ENCODE results near the gene TECTB.

The TECTB gene

DNA sequence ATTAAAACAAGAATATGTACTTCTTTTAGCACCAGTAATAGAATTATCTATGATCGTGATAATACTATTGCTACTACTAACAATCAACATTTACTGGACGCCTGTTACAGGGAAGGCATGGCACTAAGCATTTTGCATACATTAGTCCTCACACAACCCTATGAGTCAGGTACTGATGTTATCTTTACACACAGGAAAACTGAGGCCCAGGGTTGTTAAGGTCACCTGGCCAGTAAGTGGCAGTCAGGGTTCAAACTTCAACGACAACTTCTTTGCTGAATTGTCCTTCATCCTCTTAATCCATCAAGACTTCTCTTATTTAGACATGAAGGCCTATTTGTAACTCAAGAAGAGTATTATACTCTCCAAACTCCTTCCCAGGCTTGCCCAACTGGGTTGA lies 48.8 kb downstream of the TECTB start:
- ATAC-seq (replicated peaks; ENCODE audit: extremely low read depth, poor library complexity, severe bottlenecking) (no peak), DNase-seq (ENCODE audit: low spot score in 2 of 2) (no peak)
- H3K27ac Mint-ChIP-seq (ENCODE audit: low read depth), result no peak overlapping the region
- peaks cover 30% of the 10 kb centered on the region for H3K27me3 Mint-ChIP-seq
- H3K4me1 Mint-ChIP-seq, result peaks cover 6% of the 10 kb centered on the region
- no peaks in the 10 kb centered on the region for H3K36me3 Mint-ChIP-seq (ENCODE audit: insufficient read depth)
- H3K9me3 Mint-ChIP-seq, result no peaks in the 10 kb centered on the region
- H3K4me3 Mint-ChIP-seq, result no peak overlapping the region

DNA sequence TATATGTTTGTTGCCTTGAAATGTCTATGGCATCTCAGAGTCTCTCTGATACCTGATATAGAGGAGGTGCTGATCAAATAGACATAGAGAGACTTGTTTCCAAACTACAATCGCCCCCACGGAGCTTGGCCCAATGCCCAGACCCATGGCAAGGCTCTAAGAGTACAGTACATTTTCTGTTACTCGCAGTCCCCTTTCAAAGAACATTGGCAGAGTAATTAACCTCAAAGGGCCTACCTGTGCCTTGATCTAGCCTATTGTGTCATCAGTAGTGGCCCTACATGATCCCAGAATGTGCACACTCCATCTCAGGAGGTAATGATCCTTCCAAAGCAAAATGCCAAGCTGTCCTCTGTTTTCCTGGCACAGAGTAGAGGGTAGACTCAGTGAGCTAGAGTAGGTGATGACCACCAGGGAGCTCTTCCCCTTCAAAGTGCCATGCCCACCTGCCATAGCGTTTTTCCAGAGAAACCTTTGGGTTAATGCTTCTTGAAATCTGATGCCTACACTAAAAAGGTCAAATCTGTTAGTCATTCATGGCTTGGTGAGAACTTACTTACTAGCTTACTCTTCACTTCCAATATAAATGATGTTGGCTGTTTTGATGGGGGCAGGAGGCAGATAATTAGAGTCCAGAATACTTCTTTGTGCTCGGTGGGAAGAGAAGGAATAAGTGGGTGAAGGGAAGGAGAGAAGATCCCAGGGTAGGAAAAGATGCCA lies 49.5 kb downstream of the TECTB start:
- Mint-ChIP-seq H3K36me3 (ENCODE audit: insufficient read depth) (no peaks in the 10 kb centered on the region), H3K4me1 (peaks cover 6% of the 10 kb centered on the region), H3K27ac (ENCODE audit: low read depth) (no peak overlapping the region), H3K4me3 (no peak overlapping the region), H3K9me3 (no peaks in the 10 kb centered on the region), H3K27me3 (peaks cover 30% of the 10 kb centered on the region)
- ATAC-seq (replicated peaks; ENCODE audit: extremely low read depth, poor library complexity, severe bottlenecking) (no peak), DNase-seq (ENCODE audit: low spot score in 2 of 2) (no peak)

DNA sequence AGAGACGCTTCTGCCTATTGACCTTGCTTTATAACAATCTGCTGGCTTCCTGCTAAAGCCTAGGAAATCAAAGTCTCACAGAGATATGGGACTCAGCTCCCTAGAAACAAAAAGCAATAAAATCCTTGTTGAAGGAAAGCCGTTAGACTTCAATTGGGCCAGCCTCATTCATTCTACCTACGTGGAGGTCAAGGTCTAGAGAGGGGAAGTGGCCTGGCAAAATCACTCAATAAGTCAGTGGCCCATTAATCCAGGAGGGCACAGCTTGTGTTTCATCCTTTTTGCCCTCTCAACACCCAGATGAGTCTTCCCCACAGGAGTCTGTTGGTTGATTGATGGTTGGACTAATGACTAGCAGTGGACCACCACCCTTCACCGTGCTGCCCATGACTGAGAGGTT lies 50.3 kb downstream of the TECTB start:
- no peak for ATAC-seq (replicated peaks; ENCODE audit: extremely low read depth, poor library complexity, severe bottlenecking)
- no peak for DNase-seq (ENCODE audit: low spot score in 2 of 2)
- Mint-ChIP-seq H3K9me3 (no peaks in the 10 kb centered on the region), H3K4me3 (no peak overlapping the region), H3K27ac (ENCODE audit: low read depth) (no peak overlapping the region), H3K4me1 (peaks cover 6% of the 10 kb centered on the region), H3K27me3 (peaks cover 28% of the 10 kb centered on the region), H3K36me3 (ENCODE audit: insufficient read depth) (no peaks in the 10 kb centered on the region)

DNA sequence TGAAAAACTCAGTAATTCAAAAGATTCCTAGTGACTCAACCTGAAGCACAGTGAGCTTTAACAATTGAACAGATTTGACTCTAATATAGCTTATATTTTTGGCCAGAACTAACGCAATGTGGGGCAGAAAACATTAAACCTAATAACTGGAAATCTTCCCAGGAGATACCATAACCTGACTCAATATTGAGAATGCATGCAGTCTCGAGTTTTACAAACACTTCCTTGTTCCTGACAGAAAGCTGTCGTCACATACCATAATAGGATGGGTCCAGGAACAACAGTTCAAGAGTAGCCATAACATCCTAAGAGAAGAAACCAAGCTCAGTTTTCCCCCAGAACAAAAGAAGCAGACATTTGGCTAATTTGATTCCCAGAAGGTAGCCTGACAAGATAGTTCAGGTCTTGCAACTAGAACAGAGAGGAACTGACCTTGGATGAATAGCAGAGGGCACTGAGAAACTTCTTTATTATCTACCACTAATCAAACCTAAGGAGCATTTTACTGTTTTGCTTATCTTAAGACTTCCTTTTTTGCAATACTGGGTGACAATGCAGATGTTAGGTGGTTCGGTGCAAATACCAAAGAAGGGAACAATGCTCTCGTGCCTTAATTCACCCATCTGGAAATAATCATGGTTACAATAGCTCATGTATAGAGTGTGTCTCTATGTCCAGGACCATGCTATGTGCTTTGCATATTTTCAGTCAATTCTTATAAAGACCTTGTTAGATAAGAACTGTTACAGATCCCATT lies 52.1 kb downstream of the TECTB start:
- Mint-ChIP-seq H3K27me3 (peaks cover 20% of the 10 kb centered on the region), H3K9me3 (no peaks in the 10 kb centered on the region), H3K4me1 (peaks cover 6% of the 10 kb centered on the region), H3K27ac (ENCODE audit: low read depth) (no peak overlapping the region), H3K36me3 (ENCODE audit: insufficient read depth) (no peaks in the 10 kb centered on the region), H3K4me3 (no peak overlapping the region)
- DNase-seq (ENCODE audit: low spot score in 2 of 2), result peak in 1 of 2 donors; percentile 2
- no peak for ATAC-seq (replicated peaks; ENCODE audit: extremely low read depth, poor library complexity, severe bottlenecking)

GRCh38 chr10:112335868-112336265 lies 52.7 kb downstream of the TECTB start:
- ATAC-seq (replicated peaks; ENCODE audit: extremely low read depth, poor library complexity, severe bottlenecking) (no peak), DNase-seq (ENCODE audit: low spot score in 2 of 2) (peak in 1 of 2 donors; percentile 5)
- peaks cover 6% of the 10 kb centered on the region for H3K4me1 Mint-ChIP-seq
- H3K27me3 Mint-ChIP-seq, result peaks cover 20% of the 10 kb centered on the region
- H3K9me3 Mint-ChIP-seq, result no peaks in the 10 kb centered on the region
- H3K36me3 Mint-ChIP-seq (ENCODE audit: insufficient read depth), result no peaks in the 10 kb centered on the region
- no peak overlapping the region for H3K27ac Mint-ChIP-seq (ENCODE audit: low read depth)
- no peak overlapping the region for H3K4me3 Mint-ChIP-seq

DNA sequence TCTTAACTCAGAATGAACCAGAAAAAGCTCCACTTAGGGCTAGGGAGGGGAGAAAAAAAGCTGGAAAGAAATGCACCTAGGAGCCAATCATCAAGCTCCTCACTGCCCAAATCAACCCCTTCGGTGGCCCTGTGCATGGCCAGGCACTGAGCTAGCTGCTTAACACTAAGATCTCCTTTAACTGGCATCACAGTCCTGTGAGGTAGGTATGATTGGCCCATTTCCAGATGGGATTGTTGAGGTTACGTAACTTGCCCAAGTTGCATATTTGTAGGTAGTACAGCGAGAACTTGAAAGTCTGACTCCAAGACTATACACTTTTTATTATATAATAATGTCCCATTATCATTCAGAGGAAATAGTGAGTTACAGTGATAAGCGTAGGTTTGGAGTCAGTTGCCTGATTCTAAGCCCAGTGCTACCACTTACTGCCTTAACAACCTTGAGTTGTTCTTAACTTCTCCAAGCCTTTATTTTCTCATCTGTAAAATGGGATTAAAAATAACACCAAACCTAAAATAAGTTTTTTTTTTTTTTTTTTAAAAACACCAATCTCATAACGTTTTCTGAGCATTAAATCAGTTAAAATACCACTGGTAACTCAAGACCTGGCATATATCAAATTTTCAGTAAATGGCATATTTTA lies 53.5 kb downstream of the TECTB start:
- peaks cover 6% of the 10 kb centered on the region for H3K4me1 Mint-ChIP-seq
- DNase-seq (ENCODE audit: low spot score in 2 of 2), result no peak
- no peak overlapping the region for H3K4me3 Mint-ChIP-seq
- no peaks in the 10 kb centered on the region for H3K36me3 Mint-ChIP-seq (ENCODE audit: insufficient read depth)
- H3K27ac Mint-ChIP-seq (ENCODE audit: low read depth), result no peak overlapping the region
- H3K27me3 Mint-ChIP-seq, result peaks cover 20% of the 10 kb centered on the region
- H3K9me3 Mint-ChIP-seq, result no peaks in the 10 kb centered on the region
- ATAC-seq (replicated peaks; ENCODE audit: extremely low read depth, poor library complexity, severe bottlenecking), result no peak

DNA sequence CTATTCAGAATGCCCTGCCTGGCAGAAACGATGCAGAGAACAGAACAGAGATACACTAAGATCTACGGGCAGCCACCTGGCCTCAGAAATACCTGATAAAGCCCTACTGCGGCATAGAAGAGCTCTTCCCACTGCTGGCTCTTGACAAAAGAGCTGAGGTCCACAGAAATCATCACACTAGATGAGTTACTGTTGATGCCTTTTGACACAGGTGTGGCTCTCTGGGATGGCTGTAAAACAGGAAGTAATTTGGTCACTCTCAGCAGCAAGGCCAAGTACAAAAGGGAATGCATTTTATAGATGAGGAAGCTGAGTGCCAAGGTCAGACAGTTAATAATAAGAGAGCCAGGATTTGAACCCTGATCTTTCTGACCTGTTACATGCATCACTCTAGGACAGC lies 55.8 kb downstream of the TECTB start:
- peaks cover 6% of the 10 kb centered on the region for H3K4me1 Mint-ChIP-seq
- no peaks in the 10 kb centered on the region for H3K9me3 Mint-ChIP-seq
- H3K4me3 Mint-ChIP-seq, result no peak overlapping the region
- DNase-seq (ENCODE audit: low spot score in 2 of 2) (peak in 1 of 2 donors; percentile 4), ATAC-seq (replicated peaks; ENCODE audit: extremely low read depth, poor library complexity, severe bottlenecking) (no peak)
- H3K27me3 Mint-ChIP-seq, result peaks cover 20% of the 10 kb centered on the region
- no peaks in the 10 kb centered on the region for H3K36me3 Mint-ChIP-seq (ENCODE audit: insufficient read depth)
- H3K27ac Mint-ChIP-seq (ENCODE audit: low read depth), result no peak overlapping the region

- DNase-seq (ENCODE audit: low spot score in 2 of 2) (no peak), ATAC-seq (replicated peaks; ENCODE audit: extremely low read depth, poor library complexity, severe bottlenecking) (no peak)
- H3K36me3 Mint-ChIP-seq (ENCODE audit: insufficient read depth), result no peaks in the 10 kb centered on the region
- peaks cover 11% of the 10 kb centered on the region for H3K4me1 Mint-ChIP-seq
- H3K27ac Mint-ChIP-seq (ENCODE audit: low read depth), result no peak overlapping the region
- H3K9me3 Mint-ChIP-seq, result no peaks in the 10 kb centered on the region
- H3K27me3 Mint-ChIP-seq, result peaks cover 18% of the 10 kb centered on the region
- H3K4me3 Mint-ChIP-seq, result no peak overlapping the region
Measured at GRCh38 chr10:112340601-112341000, 57.4 kb downstream of the TECTB start.

DNA sequence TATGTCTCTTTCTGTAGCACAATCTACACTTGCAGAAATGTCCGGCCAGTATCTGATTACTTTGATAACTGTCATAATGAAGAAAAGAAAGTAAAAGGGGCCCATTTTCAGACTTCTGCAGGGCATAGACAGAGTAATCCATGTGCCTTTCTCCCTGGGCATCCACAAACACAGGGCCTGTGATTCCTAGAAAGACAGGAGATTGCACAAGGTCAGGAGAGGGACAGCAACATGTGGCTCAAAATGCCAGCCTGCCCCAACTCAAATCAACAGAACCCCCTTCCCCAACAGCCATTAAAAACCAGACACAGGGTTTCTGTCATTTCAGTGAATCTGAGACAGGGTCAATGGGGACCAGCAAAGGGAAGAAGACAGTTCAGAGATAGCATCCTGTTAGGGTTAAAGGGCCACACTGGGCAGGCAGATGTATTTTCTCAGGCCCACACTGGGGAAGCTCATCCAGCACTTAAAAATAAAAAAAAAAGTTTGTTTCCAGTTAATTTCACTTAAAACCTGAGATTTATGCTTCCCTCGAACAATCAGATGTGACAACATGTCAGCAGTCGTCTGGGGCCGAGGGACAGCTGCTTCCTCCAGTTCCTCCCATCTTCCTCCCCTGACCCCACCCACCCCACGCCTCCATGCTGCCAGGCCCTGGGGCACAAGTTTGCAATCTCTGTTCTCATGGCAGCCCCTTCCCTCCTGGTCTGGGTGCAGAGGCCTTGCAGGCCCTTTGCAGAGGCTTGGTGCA lies 60.0 kb downstream of the TECTB start:
- Mint-ChIP-seq H3K4me3 (no peak overlapping the region), H3K36me3 (ENCODE audit: insufficient read depth) (no peaks in the 10 kb centered on the region), H3K27me3 (no peaks in the 10 kb centered on the region), H3K4me1 (peaks cover 7% of the 10 kb centered on the region), H3K27ac (ENCODE audit: low read depth) (no peak overlapping the region), H3K9me3 (no peaks in the 10 kb centered on the region)
- DNase-seq (ENCODE audit: low spot score in 2 of 2) (peak in 1 of 2 donors; percentile 9), ATAC-seq (replicated peaks; ENCODE audit: extremely low read depth, poor library complexity, severe bottlenecking) (no peak)

DNA sequence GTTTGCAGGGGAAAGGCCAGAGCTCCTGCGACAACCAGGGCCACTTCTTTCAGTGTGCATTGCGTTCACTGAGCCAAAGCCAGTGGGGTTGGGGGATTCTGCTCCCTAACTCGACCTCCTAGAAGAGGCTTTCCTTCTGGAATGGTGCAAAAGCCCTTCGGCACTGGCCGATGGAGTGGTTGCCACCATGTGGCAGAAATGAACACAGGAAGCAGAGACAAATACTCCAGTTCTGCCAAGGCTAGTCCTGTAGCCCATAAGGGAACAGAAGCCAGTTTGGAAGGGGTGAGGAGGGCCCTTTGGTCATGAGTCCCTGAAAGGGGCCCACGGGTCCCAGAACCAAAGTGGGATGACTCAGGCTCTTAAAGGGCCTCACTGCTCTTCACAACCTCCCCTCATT lies 61.1 kb downstream of the TECTB start:
- Mint-ChIP-seq H3K36me3 (ENCODE audit: insufficient read depth) (no peaks in the 10 kb centered on the region), H3K4me3 (no peak overlapping the region), H3K9me3 (no peaks in the 10 kb centered on the region), H3K27me3 (no peaks in the 10 kb centered on the region), H3K4me1 (peaks cover 7% of the 10 kb centered on the region), H3K27ac (ENCODE audit: low read depth) (no peak overlapping the region)
- ATAC-seq (replicated peaks; ENCODE audit: extremely low read depth, poor library complexity, severe bottlenecking) (no peak), DNase-seq (ENCODE audit: low spot score in 2 of 2) (peak in 1 of 2 donors; percentile 5)

GRCh38 chr10:112345202-112345601 lies 62.0 kb downstream of the TECTB start:
- Mint-ChIP-seq H3K9me3 (no peaks in the 10 kb centered on the region), H3K36me3 (ENCODE audit: insufficient read depth) (no peaks in the 10 kb centered on the region), H3K27ac (ENCODE audit: low read depth) (no peak overlapping the region), H3K4me1 (peaks cover 7% of the 10 kb centered on the region), H3K4me3 (no peak overlapping the region), H3K27me3 (no peaks in the 10 kb centered on the region)
- ATAC-seq (replicated peaks; ENCODE audit: extremely low read depth, poor library complexity, severe bottlenecking), result peak; percentile 67
- no peak for DNase-seq (ENCODE audit: low spot score in 2 of 2)

- peaks cover 7% of the 10 kb centered on the region for H3K4me1 Mint-ChIP-seq
- H3K9me3 Mint-ChIP-seq, result no peaks in the 10 kb centered on the region
- H3K27ac Mint-ChIP-seq (ENCODE audit: low read depth), result no peak overlapping the region
- no peak overlapping the region for H3K4me3 Mint-ChIP-seq
- no peaks in the 10 kb centered on the region for H3K27me3 Mint-ChIP-seq
- DNase-seq (ENCODE audit: low spot score in 2 of 2), result peak in 1 of 2 donors; percentile 2
- no peak for ATAC-seq (replicated peaks; ENCODE audit: extremely low read depth, poor library complexity, severe bottlenecking)
- no peaks in the 10 kb centered on the region for H3K36me3 Mint-ChIP-seq (ENCODE audit: insufficient read depth)
Measured at GRCh38 chr10:112345743-112346142, 62.5 kb downstream of the TECTB start.

Data from central memory CD8-positive, alpha-beta T cell (primary cell).